GM18499 (cell line): ENCODE measurements around the gene ABCC5.
"Not testable (repeated sequence)": the region's sequence is repeated elsewhere in the genome, so short reads cannot be mapped to it uniquely, and the experiment has no call there.

Source experiments
- ATAC-seq: cut with Tn5 transposase; IDR thresholded peaks from one replicate; pipeline ENCODE4 v1.9.1; 2021; ENCODE audit warnings: moderate number of reproducible peaks; ENCODE audit not compliant: insufficient read depth, unreplicated experiment

Gene ABCC5

GRCh38 chr3:183904833-183905780 is 112.6 kb downstream of the ABCC5 start:
- no peak for ATAC-seq

- ATAC-seq = no peak
Measured at GRCh38 chr3:183898028-183898431, 119.7 kb downstream of the ABCC5 start.

- ATAC-seq = no peak
Measured at GRCh38 chr3:183897606-183898005, 120.1 kb downstream of the ABCC5 start.

- ATAC-seq = no peak
Measured at GRCh38 chr3:183896610-183897009, 121.1 kb downstream of the ABCC5 start.

- no peak for ATAC-seq
Measured at GRCh38 chr3:183896184-183896583, 121.5 kb downstream of the ABCC5 start.

GRCh38 chr3:183895774-183896173 is 121.9 kb downstream of the ABCC5 start:
- no peak for ATAC-seq

GRCh38 chr3:183895296-183895695 is 122.4 kb downstream of the ABCC5 start:
- no peak for ATAC-seq

- no peak for ATAC-seq
Measured at GRCh38 chr3:183892610-183893214, 125.0 kb downstream of the ABCC5 start.

- ATAC-seq = no peak
Measured at GRCh38 chr3:183885766-183886165, 131.9 kb downstream of the ABCC5 start.

GRCh38 chr3:183884427-183885296 is 133.0 kb downstream of the ABCC5 start, which contains the start of gene PARL:
Gene PARL, minus strand, starts transcription at chr3:183884880. Its CDS starts 34 bp downstream, at chr3:183884846.
- ATAC-seq = peak; percentile 92

- no peak for ATAC-seq
Measured at GRCh38 chr3:183884097-183884426, 133.6 kb downstream of the ABCC5 start.

- no peak for ATAC-seq
Measured at GRCh38 chr3:183883291-183884096, 134.2 kb downstream of the ABCC5 start.

GRCh38 chr3:183880121-183880520 is 137.6 kb downstream of the ABCC5 start:
- no peak for ATAC-seq

- no peak for ATAC-seq
Measured at GRCh38 chr3:183879243-183879642, 138.4 kb downstream of the ABCC5 start.

- no peak for ATAC-seq
Measured at GRCh38 chr3:183878071-183878470, 139.6 kb downstream of the ABCC5 start.

- not testable (repeated sequence) for ATAC-seq
Measured at GRCh38 chr3:183877227-183877626, 140.5 kb downstream of the ABCC5 start.

- ATAC-seq = no peak
Measured at GRCh38 chr3:183875411-183875810, 142.3 kb downstream of the ABCC5 start.

- no peak for ATAC-seq
Measured at GRCh38 chr3:183873914-183874313, 143.8 kb downstream of the ABCC5 start.

- no peak for ATAC-seq
Measured at GRCh38 chr3:183871541-183871940, 146.1 kb downstream of the ABCC5 start.

GRCh38 chr3:183870563-183870962 is 147.1 kb downstream of the ABCC5 start:
- no peak for ATAC-seq
